Measurements from ENCODE around the gene FAHD1.
A peak's percentile ranks its signal among the peaks of the same experiment; 100 is the strongest.

FAHD1 gene

DNA sequence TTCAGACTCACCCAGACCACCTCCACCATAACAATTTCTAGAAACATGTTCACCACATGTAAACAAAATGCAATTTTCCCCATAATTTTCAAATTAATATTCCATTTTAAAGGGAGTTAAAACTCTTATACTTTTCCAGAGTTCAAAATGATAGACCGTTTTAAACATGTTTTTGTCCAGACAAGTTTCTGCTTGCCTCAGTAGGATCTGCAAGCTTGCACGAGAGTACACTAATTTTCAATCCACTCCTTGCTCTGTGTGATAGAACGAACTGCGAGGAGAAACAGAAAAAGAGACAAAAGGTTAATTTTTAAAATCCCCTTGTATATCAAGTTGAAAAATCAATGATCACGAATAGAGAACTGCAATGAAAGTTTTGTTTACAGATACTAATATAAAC lies 7.1 kb downstream of the FAHD1 start:
- CTCF ChIA-PET, result no interaction called here
- no peaks in the 10 kb centered on the region for H3K4me1 ChIP-seq (ENCODE audit: control insufficient read depth, insufficient read depth, low read length)
- H3K36me3 ChIP-seq (ENCODE audit: control insufficient read depth in 2 of 2, insufficient read depth in 1 of 2, low read length in 2 of 2), result peaks cover 0 to 12% of the 10 kb centered on the region in 2 experiments; a peak in 1 of 3 replicates
- POLR2A ChIA-PET, result interaction anchor here (0.7 kb wide), 1 partner anchor 22 kb away, joined by 3 read pairs; no protein-coding TSS in a partner anchor
- no peak overlapping the region for H3K4me3 ChIP-seq (ENCODE audit: low read depth, low read length)
- H3K27ac ChIP-seq (ENCODE audit: extremely low read depth, low read depth, low read length), result no peak overlapping the region
- H3K9me3 ChIP-seq (ENCODE audit: control insufficient read depth, insufficient read depth, low read depth, low read length), result no peaks in the 10 kb centered on the region
- TF ChIP-seq SP7 (tag by site-specific recombination; IDR thresholded peaks at IDR 0.05) (no peak), ZNF600 (tag by site-specific recombination; IDR thresholded peaks at IDR 0.05) (no peak), HOXA7 (CRISPR knock-in tag; IDR thresholded peaks at IDR 0.05; ENCODE audit: borderline replicate concordance) (no peak), ZNF473 (tag by site-specific recombination; IDR thresholded peaks at IDR 0.05) (no peak), ZNF146 (tag by site-specific recombination; IDR thresholded peaks at IDR 0.05) (no peak), ZNF514 (tag by site-specific recombination; IDR thresholded peaks at IDR 0.05) (no peak), YY2 (tag by site-specific recombination; IDR thresholded peaks at IDR 0.05) (no peak), ZNF426 (tag by site-specific recombination; IDR thresholded peaks at IDR 0.05) (no peak), ZNF280C (tag by site-specific recombination; IDR thresholded peaks at IDR 0.05) (no peak), GLIS1 (tag by site-specific recombination; IDR thresholded peaks at IDR 0.05) (no peak), ZNF544 (tag by site-specific recombination; IDR thresholded peaks at IDR 0.05) (no peak), MZF1 (tag by site-specific recombination; IDR thresholded peaks at IDR 0.05; ENCODE audit: borderline replicate concordance) (no peak), ZNF785 (tag by site-specific recombination; IDR thresholded peaks at IDR 0.05) (no peak), ZNF449 (tag by site-specific recombination; IDR thresholded peaks at IDR 0.05) (no peak), ZNF366 (tag by site-specific recombination; conservative IDR thresholded peaks at IDR 0.05) (no peak)
- TF ChIP-seq, protein P1, sequence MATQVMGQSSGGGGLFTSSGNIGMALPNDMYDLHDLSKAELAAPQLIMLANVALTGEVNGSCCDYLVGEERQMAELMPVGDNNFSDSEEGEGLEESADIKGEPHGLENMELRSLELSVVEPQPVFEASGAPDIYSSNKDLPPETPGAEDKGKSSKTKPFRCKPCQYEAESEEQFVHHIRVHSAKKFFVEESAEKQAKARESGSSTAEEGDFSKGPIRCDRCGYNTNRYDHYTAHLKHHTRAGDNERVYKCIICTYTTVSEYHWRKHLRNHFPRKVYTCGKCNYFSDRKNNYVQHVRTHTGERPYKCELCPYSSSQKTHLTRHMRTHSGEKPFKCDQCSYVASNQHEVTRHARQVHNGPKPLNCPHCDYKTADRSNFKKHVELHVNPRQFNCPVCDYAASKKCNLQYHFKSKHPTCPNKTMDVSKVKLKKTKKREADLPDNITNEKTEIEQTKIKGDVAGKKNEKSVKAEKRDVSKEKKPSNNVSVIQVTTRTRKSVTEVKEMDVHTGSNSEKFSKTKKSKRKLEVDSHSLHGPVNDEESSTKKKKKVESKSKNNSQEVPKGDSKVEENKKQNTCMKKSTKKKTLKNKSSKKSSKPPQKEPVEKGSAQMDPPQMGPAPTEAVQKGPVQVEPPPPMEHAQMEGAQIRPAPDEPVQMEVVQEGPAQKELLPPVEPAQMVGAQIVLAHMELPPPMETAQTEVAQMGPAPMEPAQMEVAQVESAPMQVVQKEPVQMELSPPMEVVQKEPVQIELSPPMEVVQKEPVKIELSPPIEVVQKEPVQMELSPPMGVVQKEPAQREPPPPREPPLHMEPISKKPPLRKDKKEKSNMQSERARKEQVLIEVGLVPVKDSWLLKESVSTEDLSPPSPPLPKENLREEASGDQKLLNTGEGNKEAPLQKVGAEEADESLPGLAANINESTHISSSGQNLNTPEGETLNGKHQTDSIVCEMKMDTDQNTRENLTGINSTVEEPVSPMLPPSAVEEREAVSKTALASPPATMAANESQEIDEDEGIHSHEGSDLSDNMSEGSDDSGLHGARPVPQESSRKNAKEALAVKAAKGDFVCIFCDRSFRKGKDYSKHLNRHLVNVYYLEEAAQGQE (tag by site-specific recombination; IDR thresholded peaks at IDR 0.05), result no peak
- TF ChIP-seq, protein P2, sequence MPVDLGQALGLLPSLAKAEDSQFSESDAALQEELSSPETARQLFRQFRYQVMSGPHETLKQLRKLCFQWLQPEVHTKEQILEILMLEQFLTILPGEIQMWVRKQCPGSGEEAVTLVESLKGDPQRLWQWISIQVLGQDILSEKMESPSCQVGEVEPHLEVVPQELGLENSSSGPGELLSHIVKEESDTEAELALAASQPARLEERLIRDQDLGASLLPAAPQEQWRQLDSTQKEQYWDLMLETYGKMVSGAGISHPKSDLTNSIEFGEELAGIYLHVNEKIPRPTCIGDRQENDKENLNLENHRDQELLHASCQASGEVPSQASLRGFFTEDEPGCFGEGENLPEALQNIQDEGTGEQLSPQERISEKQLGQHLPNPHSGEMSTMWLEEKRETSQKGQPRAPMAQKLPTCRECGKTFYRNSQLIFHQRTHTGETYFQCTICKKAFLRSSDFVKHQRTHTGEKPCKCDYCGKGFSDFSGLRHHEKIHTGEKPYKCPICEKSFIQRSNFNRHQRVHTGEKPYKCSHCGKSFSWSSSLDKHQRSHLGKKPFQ (tag by site-specific recombination; IDR thresholded peaks at IDR 0.05), result no peak

GRCh38 chr16:1839554-1839953 lies 12.5 kb downstream of the FAHD1 start:
- no peaks in the 10 kb centered on the region for H3K9me3 ChIP-seq (ENCODE audit: control insufficient read depth, insufficient read depth, low read depth, low read length)
- no peaks in the 10 kb centered on the region for H3K36me3 ChIP-seq (ENCODE audit: control insufficient read depth in 2 of 2, insufficient read depth in 1 of 2, low read length in 2 of 2)
- ChIA-PET CTCF (interaction anchor here (1.3 kb wide), 1 partner anchor 12 kb away, joined by 3 read pairs; no protein-coding TSS in a partner anchor), POLR2A (interaction anchor here (1.1 to 1.3 kb wide), 2 partner anchors 13 to 125 kb away, joined by 3 to 4 read pairs; partner anchors contain the start of genes FAHD1, HAGH and RPS2)
- H3K4me3 ChIP-seq (ENCODE audit: low read depth, low read length), result no peak overlapping the region
- peak overlapping the region; percentile 56 for H3K27ac ChIP-seq (ENCODE audit: extremely low read depth, low read depth, low read length)
- H3K4me1 ChIP-seq (ENCODE audit: control insufficient read depth, insufficient read depth, low read length), result no peaks in the 10 kb centered on the region
- TF ChIP-seq ZFP69B (tag by site-specific recombination; IDR thresholded peaks at IDR 0.05) (peak; percentile 84), ZNF670 (tag by site-specific recombination; IDR thresholded peaks at IDR 0.05; ENCODE audit: low read depth) (no peak), IKZF3 (tag by site-specific recombination; IDR thresholded peaks at IDR 0.05) (peak; percentile 93), ZNF335 (tag by site-specific recombination; conservative IDR thresholded peaks at IDR 0.05) (peak; percentile 78), OSR2 (tag by site-specific recombination; IDR thresholded peaks at IDR 0.05) (peak; percentile 16), ZNF341 (tag by site-specific recombination; IDR thresholded peaks at IDR 0.05; ENCODE audit: low read depth) (peak; percentile 98), MZF1 (tag by site-specific recombination; IDR thresholded peaks at IDR 0.05; ENCODE audit: borderline replicate concordance) (peak; percentile 48; the same call in 1 of the 2 replicates), ZNF600 (tag by site-specific recombination; IDR thresholded peaks at IDR 0.05) (peak; percentile 69), ZNF544 (tag by site-specific recombination; IDR thresholded peaks at IDR 0.05) (no peak), ZNF837 (tag by site-specific recombination; IDR thresholded peaks at IDR 0.05) (no peak)
- TF ChIP-seq, protein P3, sequence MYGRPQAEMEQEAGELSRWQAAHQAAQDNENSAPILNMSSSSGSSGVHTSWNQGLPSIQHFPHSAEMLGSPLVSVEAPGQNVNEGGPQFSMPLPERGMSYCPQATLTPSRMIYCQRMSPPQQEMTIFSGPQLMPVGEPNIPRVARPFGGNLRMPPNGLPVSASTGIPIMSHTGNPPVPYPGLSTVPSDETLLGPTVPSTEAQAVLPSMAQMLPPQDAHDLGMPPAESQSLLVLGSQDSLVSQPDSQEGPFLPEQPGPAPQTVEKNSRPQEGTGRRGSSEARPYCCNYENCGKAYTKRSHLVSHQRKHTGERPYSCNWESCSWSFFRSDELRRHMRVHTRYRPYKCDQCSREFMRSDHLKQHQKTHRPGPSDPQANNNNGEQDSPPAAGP (tag by site-specific recombination; IDR thresholded peaks at IDR 0.05), result 0 out of 2 replicates have a peak, but pooled peaks have one; percentile 68
